IPS DF 6.9 (cell line): ENCODE results near the gene ZMIZ1.
"Not testable (repeated sequence)": the region's sequence is repeated elsewhere in the genome, so short reads cannot be mapped to it uniquely, and the experiment has no call there.

Experiments used
- DNase-seq: peaks from one replicate; pipeline ENCODE4 v3.0.0-alpha.2; 2013; ENCODE audit warnings: low read depth, low spot score
- H3K27ac ChIP-seq: one replicate; pipeline ENCODE4 v1.5.1; 2013; ENCODE audit warnings: low read length, control low read depth
- H3K27me3 ChIP-seq: 2 replicates; pipeline ENCODE4 v1.6.1; 2013; ENCODE audit warnings: mild to moderate bottlenecking, low read length; ENCODE audit not compliant: control insufficient read depth, insufficient read depth
- H3K36me3 ChIP-seq: 2 replicates; pipeline ENCODE4 v1.6.1; 2013; ENCODE audit warnings: low read length; ENCODE audit not compliant: control insufficient read depth, insufficient read depth
- H3K4me1 ChIP-seq: 2 replicates; pipeline ENCODE4 v1.6.1; 2013; ENCODE audit warnings: low read length; ENCODE audit not compliant: control insufficient read depth, insufficient read depth
- H3K4me3 ChIP-seq: 2 replicates; pipeline ENCODE4 v1.5.1; 2013; ENCODE audit warnings: mild to moderate bottlenecking, low read length
- H3K9me3 ChIP-seq: 2 replicates; pipeline ENCODE4 v1.6.1; 2013; ENCODE audit warnings: low read length, inconsistent platforms; ENCODE audit not compliant: control insufficient read depth, insufficient read depth
- WGBS: extraction: QIAGEN DNeasy Blood & Tissue Kit; methylation state at CpG from one replicate; pipeline ENCODE4 v1.1.7; 2013; ENCODE audit warnings: mixed read lengths, missing lambda C conversion rate; ENCODE audit not compliant: insufficient read length, insufficient coverage; 5-methylcytosine and 5-hydroxymethylcytosine counted together

Gene ZMIZ1

DNA sequence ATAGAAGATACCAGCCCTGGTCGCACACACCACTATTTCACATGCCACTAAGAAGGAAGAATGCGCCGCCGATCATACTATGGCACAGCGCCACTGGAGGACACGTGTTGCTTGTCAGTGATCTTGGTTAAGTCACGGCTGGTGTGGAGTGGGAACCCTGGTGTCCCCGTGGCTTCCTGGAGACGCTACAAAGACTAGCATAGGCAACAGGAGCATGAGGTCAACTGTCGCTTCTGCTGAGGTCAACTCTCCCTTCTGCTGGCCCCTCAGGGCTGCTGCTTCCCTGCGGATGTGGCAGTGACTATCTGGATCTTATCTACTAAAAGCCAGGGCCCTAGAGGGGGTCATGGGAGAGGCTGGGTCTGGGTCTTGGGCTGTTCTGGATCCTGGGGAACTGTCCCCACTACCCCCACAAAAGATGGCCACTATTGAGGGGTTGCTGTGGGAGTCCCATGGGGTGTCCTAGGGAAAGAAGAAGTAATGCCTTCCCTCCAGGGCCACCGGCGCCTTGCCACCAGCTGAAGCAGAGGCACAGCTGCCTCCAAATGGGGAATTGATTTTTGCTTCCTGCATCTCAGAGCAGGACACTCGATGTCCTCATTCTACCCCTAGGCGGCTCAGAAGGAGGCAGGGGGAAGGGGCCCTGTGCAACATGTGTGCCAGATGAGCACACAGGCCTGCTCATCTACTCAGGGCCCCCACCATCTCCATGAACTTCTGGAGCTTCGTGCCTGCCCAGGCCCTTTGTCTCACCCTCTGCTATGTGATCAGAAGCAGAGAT lies 201.9 kb downstream of the ZMIZ1 start:
- H3K27ac ChIP-seq, result no peak overlapping the region
- H3K4me1 ChIP-seq, result peaks cover 2% of the 10 kb centered on the region; the same call in 1 of the 2 replicates
- H3K36me3 ChIP-seq, result no peaks in the 10 kb centered on the region

DNA sequence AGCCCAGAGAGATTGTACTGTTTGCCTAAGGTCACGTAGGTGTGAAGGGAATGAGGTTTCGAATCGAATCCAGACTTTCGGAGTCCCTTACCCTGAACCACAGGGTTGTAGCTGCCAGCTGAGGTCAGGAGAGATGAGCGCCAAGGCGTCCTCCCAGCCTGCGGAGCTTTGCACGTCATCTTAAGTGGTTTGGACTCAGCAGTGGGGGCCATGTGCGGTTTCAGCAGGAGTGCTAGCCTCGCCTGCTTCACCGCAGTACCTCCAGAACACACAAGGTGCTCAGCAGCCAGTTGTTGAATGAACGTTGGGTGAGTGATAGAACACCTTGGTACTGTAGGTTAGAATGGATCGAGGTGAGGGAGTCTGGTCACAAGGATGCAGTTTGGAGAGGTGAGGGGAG lies 203.6 kb downstream of the ZMIZ1 start:
- H3K4me3 ChIP-seq, result no peak overlapping the region
- H3K36me3 ChIP-seq, result no peaks in the 10 kb centered on the region
- H3K27me3 ChIP-seq, result no peaks in the 10 kb centered on the region
- no CpG with 5 or more reads among the region's 13 CpGs for WGBS
- H3K9me3 ChIP-seq, result no peaks in the 10 kb centered on the region
- peaks cover 2% of the 10 kb centered on the region; the same call in 1 of the 2 replicates for H3K4me1 ChIP-seq
- no peak overlapping the region for H3K27ac ChIP-seq
- DNase-seq, result no peak

More for the DNA sequence above, 201.9 kb downstream of the ZMIZ1 start:
- Histone ChIP-seq H3K27me3 (no peaks in the 10 kb centered on the region), H3K4me3 (no peak overlapping the region), H3K9me3 (no peaks in the 10 kb centered on the region)
- DNase-seq, result no peak
- no CpG with 5 or more reads among the region's 16 CpGs for WGBS

DNA sequence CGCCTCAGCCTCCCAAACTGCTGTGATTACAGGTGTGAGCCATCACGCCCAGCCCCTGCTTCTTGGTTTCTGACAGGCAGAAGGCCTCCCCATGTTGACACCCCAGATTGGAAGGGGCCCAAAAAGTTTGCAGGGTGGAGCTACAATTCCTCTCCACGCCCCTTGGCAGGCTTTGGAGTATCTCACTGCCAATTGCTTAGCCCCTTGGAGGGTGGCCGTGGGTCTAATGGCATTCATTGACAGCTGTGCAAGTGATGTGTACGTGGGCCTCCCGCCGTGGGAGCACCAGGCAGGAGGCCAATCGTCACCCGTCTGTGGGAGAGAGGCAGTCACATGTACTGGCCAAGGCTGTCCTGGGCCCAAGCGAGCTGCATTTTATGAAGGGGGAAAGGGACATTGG lies 204.8 kb downstream of the ZMIZ1 start:
- no peak for DNase-seq
- no peak overlapping the region for H3K4me3 ChIP-seq
- no CpG with 5 or more reads among the region's 10 CpGs for WGBS
- H3K27me3 ChIP-seq, result no peaks in the 10 kb centered on the region
- H3K4me1 ChIP-seq, result peaks cover 2% of the 10 kb centered on the region; the same call in 1 of the 2 replicates
- H3K9me3 ChIP-seq, result no peaks in the 10 kb centered on the region
- no peaks in the 10 kb centered on the region for H3K36me3 ChIP-seq
- H3K27ac ChIP-seq, result no peak overlapping the region

DNA sequence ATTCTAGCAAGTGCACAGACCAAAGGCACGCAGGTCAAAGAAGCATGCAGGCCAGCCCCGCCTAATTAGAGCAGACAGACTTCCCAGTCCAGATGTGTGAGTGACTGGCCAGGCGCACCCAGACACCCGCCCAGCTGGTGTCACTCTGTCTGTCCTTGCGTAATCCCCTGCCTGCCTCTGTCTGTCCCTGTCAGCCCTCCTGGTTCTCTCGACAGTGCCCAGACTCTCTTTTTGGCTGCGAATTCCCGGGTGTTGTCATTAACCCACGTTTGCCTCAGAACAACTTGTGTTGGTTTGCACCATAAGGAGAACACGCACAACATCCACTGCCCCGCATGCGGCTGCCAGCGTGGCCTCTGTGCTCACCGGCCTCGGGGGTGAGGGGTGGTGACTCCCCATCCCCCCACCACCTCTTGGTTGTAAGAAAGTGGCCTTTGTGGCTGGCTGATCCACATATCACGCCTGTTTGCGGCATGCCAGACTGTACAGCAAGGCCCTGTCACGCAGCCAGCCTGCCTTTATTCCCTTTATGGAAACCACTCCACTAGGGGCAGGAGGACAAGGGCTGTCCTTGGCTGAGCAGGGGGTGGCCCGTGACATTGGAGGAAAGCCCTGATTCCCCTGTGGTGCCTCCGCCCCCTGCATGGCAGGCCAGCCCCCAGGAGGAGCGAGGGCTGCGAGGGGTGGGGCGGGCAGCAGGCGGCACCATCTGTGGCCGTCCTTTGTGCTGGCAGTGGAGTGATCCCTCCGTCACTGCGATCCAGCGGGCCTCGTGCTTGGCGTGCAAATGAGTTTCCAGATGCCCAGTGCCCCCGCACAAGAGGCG lies 205.7 kb downstream of the ZMIZ1 start:
- no peak overlapping the region for H3K27ac ChIP-seq
- H3K9me3 ChIP-seq, result no peaks in the 10 kb centered on the region
- H3K27me3 ChIP-seq, result no peaks in the 10 kb centered on the region
- no peaks in the 10 kb centered on the region for H3K36me3 ChIP-seq
- no peak for DNase-seq
- H3K4me1 ChIP-seq, result peaks cover 2% of the 10 kb centered on the region; the same call in 1 of the 2 replicates
- no peak overlapping the region for H3K4me3 ChIP-seq
- WGBS, result no CpG with 5 or more reads among the region's 32 CpGs

DNA sequence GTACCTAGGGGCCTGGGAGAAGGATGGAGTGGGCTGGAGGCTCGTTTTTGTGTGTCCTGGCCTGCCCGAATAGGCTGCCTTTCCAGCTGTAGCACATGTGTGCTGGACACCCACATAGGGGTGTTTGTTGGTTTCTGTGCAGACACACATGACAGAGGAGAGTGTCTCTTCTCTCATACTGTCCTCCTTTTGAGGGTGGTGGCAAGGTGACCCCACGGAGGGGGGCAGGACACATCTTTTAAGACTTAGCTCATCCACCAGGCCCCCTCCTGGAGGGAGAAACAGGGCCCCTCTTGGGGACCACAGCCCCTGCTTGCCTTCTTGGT lies 206.3 kb downstream of the ZMIZ1 start:
- no CpG with 5 or more reads among the region's 3 CpGs for WGBS
- Histone ChIP-seq H3K36me3 (no peaks in the 10 kb centered on the region), H3K4me1 (peaks cover 2% of the 10 kb centered on the region; the same call in 1 of the 2 replicates), H3K4me3 (no peak overlapping the region), H3K27ac (no peak overlapping the region), H3K27me3 (no peaks in the 10 kb centered on the region), H3K9me3 (no peaks in the 10 kb centered on the region)
- DNase-seq, result no peak

DNA sequence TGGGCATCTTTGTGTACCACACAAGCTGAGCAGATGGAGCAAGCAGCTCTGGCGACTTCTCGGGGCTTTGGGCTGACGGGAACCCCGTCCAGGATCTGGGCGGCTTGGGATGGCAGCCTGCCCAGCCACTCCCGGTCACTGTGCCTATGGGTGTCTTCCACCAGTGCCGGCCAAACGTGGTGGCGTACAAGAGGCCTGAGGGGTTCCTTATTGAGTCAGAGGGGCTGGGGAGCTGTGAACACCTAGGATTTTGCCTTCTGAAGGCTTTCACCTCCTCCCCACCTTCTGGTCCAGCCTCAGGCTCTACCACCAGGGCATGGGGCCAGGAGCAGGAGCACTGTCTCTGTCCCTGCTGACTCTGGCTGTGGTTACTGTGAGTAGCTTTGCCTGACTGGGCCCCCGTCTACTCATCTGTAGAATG lies 206.7 kb downstream of the ZMIZ1 start:
- no CpG with 5 or more reads among the region's 10 CpGs for WGBS
- Histone ChIP-seq H3K36me3 (no peaks in the 10 kb centered on the region), H3K4me1 (peaks cover 2% of the 10 kb centered on the region; the same call in 1 of the 2 replicates), H3K27me3 (no peaks in the 10 kb centered on the region), H3K4me3 (no peak overlapping the region), H3K27ac (no peak overlapping the region), H3K9me3 (no peaks in the 10 kb centered on the region)
- DNase-seq, result no peak

DNA sequence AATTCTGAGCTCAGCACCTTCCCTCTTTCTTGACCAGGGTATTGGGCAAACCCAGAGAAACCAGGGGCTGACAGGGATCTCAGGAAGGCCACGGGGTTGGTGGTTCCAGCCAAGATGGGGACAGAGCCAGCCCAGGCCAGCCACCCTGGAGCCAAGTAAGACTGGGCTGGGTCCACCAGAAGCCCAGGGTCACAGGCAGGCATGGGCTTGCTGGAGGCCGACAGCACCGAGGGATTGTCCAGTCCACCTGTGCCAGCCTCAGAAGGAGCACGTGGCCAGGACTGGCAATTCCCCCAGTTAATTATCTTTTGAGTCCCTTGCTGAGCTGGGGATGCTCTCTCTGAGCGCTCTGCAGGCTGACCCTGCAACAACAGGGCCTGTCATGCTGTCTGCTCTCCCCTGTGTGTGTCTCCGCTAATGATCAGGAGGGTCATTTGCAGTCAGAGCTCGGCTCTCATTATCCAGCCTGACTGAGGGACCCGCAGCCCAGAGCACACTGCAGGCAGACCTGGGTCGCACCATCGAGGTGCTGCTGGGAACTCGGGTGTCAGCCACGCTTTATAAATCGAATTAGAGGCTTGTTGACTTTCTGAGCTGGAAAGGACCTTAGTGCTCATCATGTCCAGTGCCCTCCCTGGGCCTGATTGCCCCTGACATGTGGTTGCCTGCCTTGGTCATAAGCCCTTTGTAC lies 209.0 kb downstream of the ZMIZ1 start:
- DNase-seq, result no peak
- H3K36me3 ChIP-seq, result no peaks in the 10 kb centered on the region
- WGBS, result no CpG with 5 or more reads among the region's 13 CpGs
- H3K27me3 ChIP-seq, result no peaks in the 10 kb centered on the region
- H3K4me3 ChIP-seq, result no peak overlapping the region
- H3K27ac ChIP-seq, result no peak overlapping the region
- no peaks in the 10 kb centered on the region for H3K9me3 ChIP-seq
- peaks cover 3% of the 10 kb centered on the region; the same call in 1 of the 2 replicates for H3K4me1 ChIP-seq

DNA sequence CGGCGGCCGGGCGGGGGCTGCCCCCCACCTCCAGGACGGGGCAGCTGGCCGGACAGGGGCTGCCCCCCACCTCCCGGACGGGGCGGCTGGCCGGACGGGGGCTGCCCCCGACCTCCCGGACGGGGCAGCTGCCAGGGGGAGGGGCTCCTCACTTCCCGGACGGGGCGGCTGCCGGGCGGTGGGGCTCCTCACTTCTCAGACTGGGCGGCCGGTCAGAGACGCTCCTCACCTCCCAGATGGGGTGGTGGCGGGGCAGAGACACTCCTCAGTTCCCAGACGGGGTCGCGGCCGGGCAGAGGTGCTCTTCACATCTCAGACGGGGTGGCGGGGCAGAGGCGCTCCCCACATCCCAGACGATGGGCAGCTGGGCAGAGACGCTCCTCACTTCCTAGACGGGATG lies 210.3 kb downstream of the ZMIZ1 start:
- H3K4me1 ChIP-seq, H3K4me3 ChIP-seq, H3K9me3 ChIP-seq, H3K27ac ChIP-seq, H3K27me3 ChIP-seq, DNase-seq, H3K36me3 ChIP-seq: not testable (repeated sequence)
- no CpG with 5 or more reads among the region's 33 CpGs for WGBS

GRCh38 chr10:79280956-79281355 lies 212.2 kb downstream of the ZMIZ1 start:
- Histone ChIP-seq H3K27me3 (no peaks in the 10 kb centered on the region), H3K4me1 (peaks cover 1% of the 10 kb centered on the region; the same call in 1 of the 2 replicates), H3K27ac (no peak overlapping the region), H3K4me3 (no peak overlapping the region), H3K9me3 (no peaks in the 10 kb centered on the region), H3K36me3 (no peaks in the 10 kb centered on the region)
- WGBS, result no CpG with 5 or more reads among the region's 6 CpGs
- DNase-seq, result no peak

DNA sequence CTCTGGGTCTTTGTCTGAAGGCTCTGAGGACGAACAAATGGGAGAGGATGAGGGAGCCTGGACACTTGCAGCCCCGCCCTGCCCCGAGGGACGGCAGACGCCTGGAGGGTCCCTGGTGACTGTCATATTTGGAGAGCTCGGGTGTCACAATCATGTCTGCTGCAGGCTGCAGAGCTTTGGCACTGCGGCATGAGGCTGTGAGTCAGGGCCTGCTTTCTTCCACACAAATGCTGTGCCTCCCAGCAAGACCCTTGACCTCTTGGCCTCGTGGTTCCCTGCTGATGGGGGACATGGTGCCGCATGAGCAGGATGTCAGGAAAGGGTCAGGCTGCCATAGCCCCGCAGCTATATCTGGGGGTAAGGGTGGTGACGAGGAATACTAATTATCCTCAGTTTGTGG lies 213.6 kb downstream of the ZMIZ1 start:
- no peak for DNase-seq
- H3K4me3 ChIP-seq, result no peak overlapping the region
- H3K4me1 ChIP-seq, result peaks cover 1% of the 10 kb centered on the region; the same call in 1 of the 2 replicates
- no CpG with 5 or more reads among the region's 11 CpGs for WGBS
- no peaks in the 10 kb centered on the region for H3K36me3 ChIP-seq
- H3K9me3 ChIP-seq, result no peaks in the 10 kb centered on the region
- H3K27ac ChIP-seq, result no peak overlapping the region
- H3K27me3 ChIP-seq, result no peaks in the 10 kb centered on the region
